PC-9 (cell line): ENCODE results near the gene SHKBP1.

ENCODE experiments used
- EZH2 ChIP-seq: fragments of 200-600 bp; sonication (generic); IDR thresholded peaks from 2 replicates; pipeline ENCODE4 v1.8.0; 2017; ENCODE audit warnings: antibody characterized with exemption, low read depth
- TF ChIP-seq, protein P1 (sequence below): fragments of 200-600 bp; sonication (generic); conservative IDR thresholded peaks from 2 replicates; pipeline ENCODE4 v1.6.1; 2017; ENCODE audit warnings: mixed run types, antibody characterized with exemption, mild to moderate bottlenecking, moderate library complexity

DNA sequence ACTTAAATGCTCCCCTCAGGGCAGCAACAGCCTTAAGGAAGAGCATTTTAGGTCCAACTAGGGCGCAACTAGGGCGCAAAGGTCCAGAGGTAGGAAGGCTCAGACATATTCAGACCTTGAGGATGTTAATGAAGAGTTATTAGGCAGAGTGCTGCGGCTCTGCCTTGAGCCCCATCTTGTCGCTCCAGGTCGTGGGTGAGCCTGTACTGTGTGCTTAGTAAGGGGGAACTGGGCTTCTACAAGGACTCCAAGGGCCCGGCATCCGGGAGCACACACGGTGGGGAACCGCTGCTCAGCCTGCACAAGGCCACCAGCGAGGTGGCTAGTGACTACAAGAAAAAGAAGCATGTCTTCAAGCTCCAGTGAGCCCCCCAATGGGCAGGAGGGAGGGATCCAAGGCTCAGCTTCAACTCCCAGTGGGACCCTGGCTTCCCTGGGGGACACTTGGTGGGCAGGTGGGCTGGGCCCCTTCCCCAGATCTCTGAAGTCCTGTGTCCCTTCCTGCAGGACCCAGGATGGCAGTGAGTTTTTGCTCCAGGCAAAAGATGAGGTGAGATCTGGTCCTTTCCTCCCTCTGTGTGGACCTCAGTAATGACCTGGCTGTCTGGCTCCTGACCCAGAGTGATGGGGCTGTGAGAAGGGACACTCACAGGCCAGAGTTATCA is 4.7 kb upstream of the SHKBP1 start:
- TF ChIP-seq, protein P1, sequence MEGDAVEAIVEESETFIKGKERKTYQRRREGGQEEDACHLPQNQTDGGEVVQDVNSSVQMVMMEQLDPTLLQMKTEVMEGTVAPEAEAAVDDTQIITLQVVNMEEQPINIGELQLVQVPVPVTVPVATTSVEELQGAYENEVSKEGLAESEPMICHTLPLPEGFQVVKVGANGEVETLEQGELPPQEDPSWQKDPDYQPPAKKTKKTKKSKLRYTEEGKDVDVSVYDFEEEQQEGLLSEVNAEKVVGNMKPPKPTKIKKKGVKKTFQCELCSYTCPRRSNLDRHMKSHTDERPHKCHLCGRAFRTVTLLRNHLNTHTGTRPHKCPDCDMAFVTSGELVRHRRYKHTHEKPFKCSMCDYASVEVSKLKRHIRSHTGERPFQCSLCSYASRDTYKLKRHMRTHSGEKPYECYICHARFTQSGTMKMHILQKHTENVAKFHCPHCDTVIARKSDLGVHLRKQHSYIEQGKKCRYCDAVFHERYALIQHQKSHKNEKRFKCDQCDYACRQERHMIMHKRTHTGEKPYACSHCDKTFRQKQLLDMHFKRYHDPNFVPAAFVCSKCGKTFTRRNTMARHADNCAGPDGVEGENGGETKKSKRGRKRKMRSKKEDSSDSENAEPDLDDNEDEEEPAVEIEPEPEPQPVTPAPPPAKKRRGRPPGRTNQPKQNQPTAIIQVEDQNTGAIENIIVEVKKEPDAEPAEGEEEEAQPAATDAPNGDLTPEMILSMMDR, result no peak
- TF ChIP-seq EZH2, result no peak
